Measurements from ENCODE around the gene TMEM239. TPM values are rescaled to one million over a fixed set of nuclear protein-coding genes. Genes with fewer than 3 reads are reported as not detected.
"Not testable (repeated sequence)": the region's sequence is repeated elsewhere in the genome, so short reads cannot be mapped to it uniquely, and the experiment has no call there.

The TMEM239 gene
- not detected for total RNA-seq

- peaks cover 3% of the 10 kb centered on the region for H3K36me3 Mint-ChIP-seq
- peaks cover 12% of the 10 kb centered on the region for H3K9me3 Mint-ChIP-seq
- no peak within 1 kb of the TSS for H3K27ac Mint-ChIP-seq
- H3K4me1 Mint-ChIP-seq = peaks cover 3% of the 10 kb centered on the region
- no peak within 1 kb of the TSS for H3K4me3 Mint-ChIP-seq
- peaks cover 39% of the 10 kb centered on the region for H3K27me3 Mint-ChIP-seq
- no peak for DNase-seq
Observed at GRCh38 chr20:2816030-2816582, at the start of gene TMEM239. Gene TMEM239 (plus strand): TSS chr20:2816364. CDS start chr20:2816555, 191 bp downstream.

DNA sequence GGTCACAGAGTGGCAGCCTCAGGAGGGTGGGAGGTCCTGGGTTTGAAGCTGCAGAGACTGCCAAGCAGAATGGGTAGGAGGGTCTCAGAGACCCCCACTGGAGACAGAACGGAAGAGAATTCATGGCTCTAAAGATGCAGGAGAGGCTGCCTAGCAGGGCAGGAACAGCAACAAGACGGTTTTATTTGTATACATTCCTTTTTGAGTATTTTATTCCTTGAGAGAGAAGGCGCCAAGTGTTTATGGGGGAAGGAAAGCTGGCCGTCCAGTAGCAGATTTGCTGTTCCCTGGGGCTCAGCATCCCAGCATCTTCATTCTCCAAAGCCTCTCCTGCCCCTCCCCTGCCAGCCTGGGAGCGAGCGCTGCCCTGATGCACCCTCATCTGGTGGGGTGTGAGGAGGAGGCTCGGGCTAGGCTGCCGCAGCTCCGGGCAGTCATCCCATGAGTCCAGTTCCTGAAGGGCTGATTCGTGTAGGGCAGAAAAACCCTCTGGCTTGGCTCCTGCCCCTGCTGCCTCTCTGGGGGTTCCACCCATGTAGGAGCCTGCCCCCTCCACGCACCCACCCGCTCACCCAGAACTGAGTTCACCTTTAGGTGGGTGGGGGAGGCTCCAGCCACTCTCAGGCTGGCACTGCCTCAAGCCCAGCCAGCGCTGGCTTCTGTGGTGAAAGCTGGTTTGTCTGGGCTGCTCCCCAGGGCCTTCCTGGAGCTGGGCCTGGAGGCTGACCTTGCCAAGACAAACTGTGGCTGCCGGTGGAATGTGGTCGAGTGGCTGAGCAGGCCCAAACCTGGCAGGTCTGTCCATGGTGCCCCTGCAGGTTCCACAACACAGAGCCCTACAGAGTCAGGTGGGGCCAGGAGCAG lies 48.2 kb upstream of the TMEM239 start:
- no peak for DNase-seq
- no peak overlapping the region for H3K27ac Mint-ChIP-seq
- H3K36me3 Mint-ChIP-seq = no peaks in the 10 kb centered on the region
- peaks cover 7% of the 10 kb centered on the region for H3K27me3 Mint-ChIP-seq
- peaks cover 3% of the 10 kb centered on the region for H3K4me1 Mint-ChIP-seq
- no peaks in the 10 kb centered on the region for H3K9me3 Mint-ChIP-seq
- no peak overlapping the region for H3K4me3 Mint-ChIP-seq

GRCh38 chr20:2768632-2769015 lies 47.5 kb upstream of the TMEM239 start:
- H3K36me3 Mint-ChIP-seq = no peaks in the 10 kb centered on the region
- no peak overlapping the region for H3K27ac Mint-ChIP-seq
- peaks cover 3% of the 10 kb centered on the region for H3K4me1 Mint-ChIP-seq
- H3K9me3 Mint-ChIP-seq = no peaks in the 10 kb centered on the region
- DNase-seq = no peak
- H3K27me3 Mint-ChIP-seq = peaks cover 7% of the 10 kb centered on the region
- no peak overlapping the region for H3K4me3 Mint-ChIP-seq

DNA sequence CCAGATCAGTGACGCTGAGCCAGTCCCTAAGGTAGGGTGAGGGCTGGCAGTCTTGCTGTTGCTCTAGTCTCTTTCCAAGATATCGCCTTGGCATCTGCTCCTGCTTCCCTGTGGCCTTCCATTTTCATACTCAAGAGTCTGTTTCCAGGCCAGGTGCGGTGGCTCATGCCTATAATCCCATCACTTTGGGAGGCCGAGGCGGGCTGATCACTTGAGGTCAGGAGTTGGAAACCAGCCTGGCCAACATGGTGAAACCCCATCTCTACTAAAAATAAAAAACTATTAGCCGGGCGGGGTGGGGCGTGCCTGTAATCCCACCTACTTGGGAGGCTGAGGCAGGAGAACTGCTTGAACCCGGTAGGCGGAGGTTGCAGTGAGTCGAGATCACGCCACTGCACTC lies 46.1 kb upstream of the TMEM239 start:
- not testable (repeated sequence) for H3K9me3 Mint-ChIP-seq, H3K4me1 Mint-ChIP-seq, H3K4me3 Mint-ChIP-seq, H3K36me3 Mint-ChIP-seq, H3K27me3 Mint-ChIP-seq, DNase-seq, H3K27ac Mint-ChIP-seq

GRCh38 chr20:2771631-2772080 lies 44.5 kb upstream of the TMEM239 start:
- H3K4me3 Mint-ChIP-seq = no peak overlapping the region
- H3K9me3 Mint-ChIP-seq = no peaks in the 10 kb centered on the region
- peaks cover 8% of the 10 kb centered on the region for H3K27me3 Mint-ChIP-seq
- DNase-seq = no peak
- H3K27ac Mint-ChIP-seq = no peak overlapping the region
- no peaks in the 10 kb centered on the region for H3K36me3 Mint-ChIP-seq
- H3K4me1 Mint-ChIP-seq = peaks cover 3% of the 10 kb centered on the region

DNA sequence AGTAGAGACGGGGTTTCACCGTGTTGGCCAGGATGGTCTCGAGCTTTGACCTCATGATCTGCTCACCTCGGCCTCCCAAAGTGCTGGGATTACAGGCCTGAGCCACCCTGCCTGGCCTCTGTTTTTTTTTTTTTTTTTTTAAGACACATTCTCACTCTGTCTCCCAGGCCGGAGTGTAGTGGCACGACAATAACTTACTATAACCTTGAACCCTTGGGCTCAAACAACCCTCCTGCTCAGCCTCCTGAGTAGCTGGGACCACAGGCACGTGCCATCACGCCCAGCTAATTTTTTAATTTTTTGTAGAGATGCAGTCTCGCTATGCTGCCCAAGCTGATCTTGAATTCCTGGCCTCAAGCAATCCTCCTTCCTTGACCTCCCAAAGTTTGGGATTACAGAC lies 42.4 kb upstream of the TMEM239 start:
- H3K4me3 Mint-ChIP-seq = no peak overlapping the region
- H3K27ac Mint-ChIP-seq = no peak overlapping the region
- no peak for DNase-seq
- H3K9me3 Mint-ChIP-seq = no peaks in the 10 kb centered on the region
- peaks cover 3% of the 10 kb centered on the region for H3K4me1 Mint-ChIP-seq
- no peaks in the 10 kb centered on the region for H3K36me3 Mint-ChIP-seq
- peaks cover 8% of the 10 kb centered on the region for H3K27me3 Mint-ChIP-seq

- H3K27ac Mint-ChIP-seq = no peak overlapping the region
Observed at GRCh38 chr20:2775139-2775538, 41.0 kb upstream of the TMEM239 start.

DNA sequence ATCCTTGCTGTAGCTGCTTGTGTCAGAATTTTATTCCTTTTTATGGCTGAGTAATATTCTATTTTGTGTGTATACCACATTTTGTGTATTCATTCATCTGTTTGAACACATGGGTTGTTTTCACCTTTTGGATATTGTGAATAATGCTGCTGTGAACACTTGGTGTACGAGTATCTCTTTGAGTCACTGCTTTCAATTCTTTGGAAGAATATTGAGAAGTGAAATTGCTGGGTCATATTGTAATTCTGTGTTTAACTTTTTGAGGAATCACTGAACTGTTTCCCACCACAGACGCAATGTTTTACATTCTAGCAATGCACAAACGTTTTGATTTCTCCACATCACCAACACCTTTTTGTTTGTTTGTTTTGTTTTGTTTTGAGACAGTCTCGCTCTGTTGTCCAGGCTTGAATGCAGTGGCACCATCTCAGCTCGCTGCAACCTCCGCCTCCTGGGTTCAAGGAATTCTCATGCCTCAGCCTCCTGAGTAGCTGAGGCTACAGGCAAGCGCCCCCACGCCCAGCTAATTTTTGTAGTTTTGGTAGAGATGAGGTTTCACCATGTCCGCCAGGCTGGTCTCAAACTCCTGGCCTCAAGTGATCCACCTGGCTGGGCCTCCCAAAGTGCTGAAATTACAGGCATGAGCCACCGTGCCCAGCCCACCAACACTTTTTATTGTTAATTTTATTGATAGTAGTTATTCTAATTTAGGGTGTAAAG lies 37.4 kb upstream of the TMEM239 start:
- no peaks in the 10 kb centered on the region for H3K36me3 Mint-ChIP-seq
- H3K27me3 Mint-ChIP-seq = peaks cover 12% of the 10 kb centered on the region
- DNase-seq = no peak
- peaks cover 2% of the 10 kb centered on the region for H3K4me1 Mint-ChIP-seq
- no peak overlapping the region for H3K27ac Mint-ChIP-seq
- no peak overlapping the region for H3K4me3 Mint-ChIP-seq
- no peaks in the 10 kb centered on the region for H3K9me3 Mint-ChIP-seq

More at GRCh38 chr20:2775139-2775538, 41.0 kb upstream of the TMEM239 start:
- no peaks in the 10 kb centered on the region for H3K9me3 Mint-ChIP-seq
- H3K27me3 Mint-ChIP-seq = peaks cover 5% of the 10 kb centered on the region
- no peaks in the 10 kb centered on the region for H3K36me3 Mint-ChIP-seq
- no peak for DNase-seq
- H3K4me1 Mint-ChIP-seq = peaks cover 3% of the 10 kb centered on the region
- H3K4me3 Mint-ChIP-seq = no peak overlapping the region

- peaks cover 12% of the 10 kb centered on the region for H3K27me3 Mint-ChIP-seq
- H3K27ac Mint-ChIP-seq = no peak overlapping the region
- no peaks in the 10 kb centered on the region for H3K9me3 Mint-ChIP-seq
- no peak overlapping the region for H3K4me3 Mint-ChIP-seq
- DNase-seq = no peak
- H3K4me1 Mint-ChIP-seq = peaks cover 2% of the 10 kb centered on the region
- no peaks in the 10 kb centered on the region for H3K36me3 Mint-ChIP-seq
Observed at GRCh38 chr20:2780948-2781347, 35.2 kb upstream of the TMEM239 start.

GRCh38 chr20:2783908-2784566 lies 32.1 kb upstream of the TMEM239 start:
- no peaks in the 10 kb centered on the region for H3K9me3 Mint-ChIP-seq

GRCh38 chr20:2793471-2793870 lies 22.7 kb upstream of the TMEM239 start:
- Mint-ChIP-seq H3K36me3 (no peaks in the 10 kb centered on the region), H3K27me3 (peaks cover 4% of the 10 kb centered on the region), H3K27ac (no peak overlapping the region), H3K4me1 (peaks cover 2% of the 10 kb centered on the region), H3K9me3 (no peaks in the 10 kb centered on the region), H3K4me3 (no peak overlapping the region)
- no peak for DNase-seq

More at GRCh38 chr20:2783908-2784566, 32.1 kb upstream of the TMEM239 start:
- no peak for DNase-seq
- Mint-ChIP-seq H3K4me1 (peaks cover 2% of the 10 kb centered on the region), H3K27ac (no peak overlapping the region), H3K36me3 (no peaks in the 10 kb centered on the region), H3K27me3 (peaks cover 7% of the 10 kb centered on the region), H3K4me3 (no peak overlapping the region)

GRCh38 chr20:2794202-2794748 lies 21.9 kb upstream of the TMEM239 start:
- H3K4me3 Mint-ChIP-seq = no peak overlapping the region
- peaks cover 10% of the 10 kb centered on the region for H3K27me3 Mint-ChIP-seq
- peaks cover 5% of the 10 kb centered on the region for H3K4me1 Mint-ChIP-seq
- no peak overlapping the region for H3K27ac Mint-ChIP-seq
- DNase-seq = no peak
- H3K9me3 Mint-ChIP-seq = no peaks in the 10 kb centered on the region
- no peaks in the 10 kb centered on the region for H3K36me3 Mint-ChIP-seq

DNA sequence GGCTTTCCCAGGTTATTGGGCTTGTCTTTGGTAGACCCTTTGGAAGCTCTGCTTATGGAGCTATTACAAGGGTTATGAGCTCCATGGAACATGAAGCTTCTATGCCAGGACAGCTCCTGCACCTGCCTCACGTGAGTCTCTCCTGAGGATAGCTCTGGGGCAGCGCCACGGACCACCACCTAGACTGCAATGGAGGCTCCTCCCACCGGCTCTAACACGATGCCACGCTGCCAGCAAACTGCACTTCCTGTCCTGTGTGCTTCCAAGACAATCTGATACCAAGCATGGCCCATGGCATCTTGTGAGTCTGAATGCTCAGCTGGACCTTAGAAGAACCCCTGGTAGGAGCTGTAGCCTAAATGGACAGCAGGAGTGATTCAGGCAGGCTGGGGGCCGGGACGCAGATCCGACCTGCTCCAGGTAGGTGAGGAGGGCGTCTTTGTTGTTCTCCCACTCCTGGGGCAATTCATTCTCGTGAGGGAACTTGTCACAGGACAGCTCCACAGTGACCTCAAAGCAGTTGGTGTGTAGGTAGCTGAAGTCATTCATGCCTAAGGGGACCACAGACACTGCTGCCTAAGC lies 21.2 kb upstream of the TMEM239 start:
- Mint-ChIP-seq H3K9me3 (no peaks in the 10 kb centered on the region), H3K36me3 (no peaks in the 10 kb centered on the region), H3K27me3 (peaks cover 17% of the 10 kb centered on the region), H3K4me1 (peaks cover 10% of the 10 kb centered on the region), H3K27ac (no peak overlapping the region), H3K4me3 (no peak overlapping the region)
- no peak for DNase-seq

DNA sequence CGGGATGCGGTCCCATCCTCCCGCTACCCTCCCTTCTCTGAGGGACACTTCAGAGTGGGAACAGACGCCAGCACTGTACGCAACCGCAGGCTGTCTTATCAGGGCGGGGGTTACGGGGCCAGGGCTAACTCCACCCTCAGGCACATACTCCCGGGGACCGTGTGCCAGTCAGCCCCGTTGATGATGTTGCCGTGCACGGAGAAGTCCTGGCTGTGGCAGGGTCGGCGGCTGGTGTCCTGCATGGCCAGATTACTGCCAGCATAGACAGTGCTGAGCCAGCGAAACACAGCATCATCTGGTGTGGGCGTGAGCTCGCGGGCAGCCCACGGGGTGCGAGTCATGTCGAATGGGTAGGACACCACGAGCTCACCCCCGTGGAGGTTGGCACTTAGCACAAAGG lies 20.7 kb upstream of the TMEM239 start:
- H3K27ac Mint-ChIP-seq = no peak overlapping the region
- H3K9me3 Mint-ChIP-seq = no peaks in the 10 kb centered on the region
- H3K4me3 Mint-ChIP-seq = no peak overlapping the region
- DNase-seq = no peak
- H3K27me3 Mint-ChIP-seq = peaks cover 20% of the 10 kb centered on the region
- H3K4me1 Mint-ChIP-seq = peaks cover 12% of the 10 kb centered on the region
- no peaks in the 10 kb centered on the region for H3K36me3 Mint-ChIP-seq
